OCI-LY1 (cell line): Measurements from ENCODE around the gene SNX32.

Experiments
- H2AFZ ChIP-seq: fragments of 200-600 bp; sonication (generic), shearing (Covaris generic); 2 replicates; pipeline ENCODE4 v1.6.0; 2014; ENCODE audit warnings: antibody characterized with exemption, mild to moderate bottlenecking, low read length
- H3F3A ChIP-seq: fragments of 200-600 bp; sonication (generic), shearing (Covaris generic); 2 replicates; pipeline ENCODE4 v1.6.0; 2014; ENCODE audit warnings: mild to moderate bottlenecking, antibody characterized with exemption, low read length, moderate library complexity; ENCODE audit not compliant: insufficient read depth
- H3K27ac ChIP-seq: fragments of 200-600 bp; sonication (generic); 2 replicates; pipeline ENCODE4 v1.5.1; 2014; ENCODE audit warnings: low read length, mixed run types, mild to moderate bottlenecking, low read depth; ENCODE audit not compliant: poor library complexity, severe bottlenecking
- H3K27me3 ChIP-seq: fragments of 200-600 bp; sonication (generic); 2 replicates; pipeline ENCODE4 v1.6.0; 2014; ENCODE audit warnings: antibody characterized with exemption, mild to moderate bottlenecking, low read length, moderate library complexity; ENCODE audit not compliant: insufficient read depth
- H3K36me3 ChIP-seq: fragments of 200-600 bp; sonication (generic); 2 replicates; pipeline ENCODE4 v1.6.1; 2014; ENCODE audit warnings: mild to moderate bottlenecking, antibody characterized with exemption, low read length, moderate library complexity, mixed read lengths; ENCODE audit not compliant: insufficient read depth
- H3K4me1 ChIP-seq: fragments of 200-600 bp; sonication (generic); 2 replicates; pipeline ENCODE4 v1.5.1; 2014; ENCODE audit warnings: mild to moderate bottlenecking, low read length, moderate library complexity; ENCODE audit not compliant: insufficient read depth, severe bottlenecking
- H3K4me2 ChIP-seq: fragments of 200-600 bp; sonication (generic), shearing (Covaris generic); 2 replicates; pipeline ENCODE4 v1.6.1; 2014; ENCODE audit warnings: low read length
- H3K4me3 ChIP-seq: fragments of 200-600 bp; sonication (generic); 2 replicates; pipeline ENCODE4 v1.5.1; 2014; ENCODE audit warnings: low read length, low read depth, mild to moderate bottlenecking, mixed read lengths; ENCODE audit not compliant: poor library complexity, severe bottlenecking
- H3K79me2 ChIP-seq: fragments of 200-600 bp; shearing (Covaris generic); 2 replicates; pipeline ENCODE4 v1.6.1; 2016; ENCODE audit warnings: mixed run types, low read length, mixed read lengths; ENCODE audit not compliant: insufficient read depth
- H3K9ac ChIP-seq: fragments of 200-600 bp; sonication (generic), shearing (Covaris generic); 2 replicates; pipeline ENCODE4 v1.6.1; 2014; ENCODE audit warnings: mild to moderate bottlenecking, low read length, mixed read lengths
- H3K9me2 ChIP-seq: fragments of 200-600 bp; sonication (generic), shearing (Covaris generic); 2 replicates; pipeline ENCODE4 v1.6.1; 2014; ENCODE audit warnings: low read depth, mild to moderate bottlenecking, low read length, mixed read lengths
- H3K9me3 ChIP-seq: fragments of 200-600 bp; shearing (Covaris generic); 2 replicates; pipeline ENCODE4 v1.6.1; 2014; ENCODE audit warnings: low read length, mixed read lengths
- H4K20me1 ChIP-seq: fragments of 200-600 bp; sonication (generic), shearing (Covaris generic); 2 replicates; pipeline ENCODE4 v1.6.0; 2016; ENCODE audit warnings: mild to moderate bottlenecking, low read length; ENCODE audit not compliant: insufficient read depth
- EZH2 ChIP-seq: fragments of 200-600 bp; sonication (generic), shearing (Covaris generic); IDR thresholded peaks from 2 replicates; pipeline ENCODE4 v1.8.0; 2017; ENCODE audit warnings: borderline replicate concordance, mixed run types, mild to moderate bottlenecking, antibody characterized with exemption, low read length, moderate library complexity, mixed read lengths
- TF ChIP-seq, protein P1 (sequence below): fragments of 200-600 bp; sonication (generic), shearing (Covaris generic); IDR thresholded peaks from 2 replicates; pipeline ENCODE4 v1.5.1; 2017; ENCODE audit warnings: mild to moderate bottlenecking, antibody characterized with exemption, low read length, moderate library complexity, mixed read lengths

The SNX32 gene

DNA sequence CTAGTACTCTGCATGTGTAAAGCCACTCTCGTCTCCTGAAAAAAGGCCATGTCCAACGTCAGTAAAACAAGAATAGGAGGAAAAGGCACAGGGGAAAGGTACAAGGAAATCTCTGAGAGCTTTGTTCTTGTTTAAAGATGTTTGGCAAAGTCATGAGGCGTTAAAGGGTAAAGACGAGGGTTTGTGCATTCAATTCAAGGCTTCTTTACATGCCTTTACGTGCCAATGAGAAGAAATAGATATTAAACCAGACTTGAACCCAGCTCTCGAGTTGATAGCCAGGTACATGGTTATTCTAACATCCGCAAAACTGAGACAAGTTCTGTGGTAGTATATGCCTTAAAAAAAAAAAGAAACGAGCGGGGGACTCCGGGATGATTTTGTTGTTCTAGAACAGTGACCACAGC lies 24.9 kb downstream of the SNX32 start:
- no peaks in the 10 kb centered on the region for H3K27me3 ChIP-seq
- TF ChIP-seq EZH2 = no peak
- TF ChIP-seq, protein P1, sequence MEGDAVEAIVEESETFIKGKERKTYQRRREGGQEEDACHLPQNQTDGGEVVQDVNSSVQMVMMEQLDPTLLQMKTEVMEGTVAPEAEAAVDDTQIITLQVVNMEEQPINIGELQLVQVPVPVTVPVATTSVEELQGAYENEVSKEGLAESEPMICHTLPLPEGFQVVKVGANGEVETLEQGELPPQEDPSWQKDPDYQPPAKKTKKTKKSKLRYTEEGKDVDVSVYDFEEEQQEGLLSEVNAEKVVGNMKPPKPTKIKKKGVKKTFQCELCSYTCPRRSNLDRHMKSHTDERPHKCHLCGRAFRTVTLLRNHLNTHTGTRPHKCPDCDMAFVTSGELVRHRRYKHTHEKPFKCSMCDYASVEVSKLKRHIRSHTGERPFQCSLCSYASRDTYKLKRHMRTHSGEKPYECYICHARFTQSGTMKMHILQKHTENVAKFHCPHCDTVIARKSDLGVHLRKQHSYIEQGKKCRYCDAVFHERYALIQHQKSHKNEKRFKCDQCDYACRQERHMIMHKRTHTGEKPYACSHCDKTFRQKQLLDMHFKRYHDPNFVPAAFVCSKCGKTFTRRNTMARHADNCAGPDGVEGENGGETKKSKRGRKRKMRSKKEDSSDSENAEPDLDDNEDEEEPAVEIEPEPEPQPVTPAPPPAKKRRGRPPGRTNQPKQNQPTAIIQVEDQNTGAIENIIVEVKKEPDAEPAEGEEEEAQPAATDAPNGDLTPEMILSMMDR = no peak
- peaks cover 32% of the 10 kb centered on the region for H3K4me1 ChIP-seq
- peaks cover 64% of the 10 kb centered on the region for H3K36me3 ChIP-seq
- H3K79me2 ChIP-seq = peaks cover 23% of the 10 kb centered on the region
- peak overlapping the region; percentile 86 for H3K9ac ChIP-seq
- H3K27ac ChIP-seq = peak overlapping the region; percentile 94
- no peaks in the 10 kb centered on the region for H3K9me2 ChIP-seq
- peak overlapping the region; percentile 99 for H3K4me3 ChIP-seq
- peak overlapping the region; percentile 88 for H3K4me2 ChIP-seq
- 0 out of 2 replicates have a peak, but pooled peaks cover 5% of the 10 kb centered on the region for H3F3A ChIP-seq
- H2AFZ ChIP-seq = no peak overlapping the region
- no peaks in the 10 kb centered on the region for H3K9me3 ChIP-seq
- H4K20me1 ChIP-seq = peaks cover 5% of the 10 kb centered on the region; the same call in 1 of the 2 replicates

GRCh38 chr11:65859095-65859811 lies 25.5 kb downstream of the SNX32 start:
- Histone ChIP-seq H3K9ac (peak overlapping the region; percentile 87), H3K4me1 (peaks cover 32% of the 10 kb centered on the region), H2AFZ (no peak overlapping the region), H3K9me3 (no peaks in the 10 kb centered on the region), H3F3A (0 out of 2 replicates have a peak, but pooled peaks cover 5% of the 10 kb centered on the region), H4K20me1 (peaks cover 5% of the 10 kb centered on the region; the same call in 1 of the 2 replicates), H3K4me2 (peak overlapping the region; percentile 88), H3K79me2 (peaks cover 23% of the 10 kb centered on the region), H3K36me3 (peaks cover 64% of the 10 kb centered on the region), H3K4me3 (peak overlapping the region; percentile 99), H3K27me3 (no peaks in the 10 kb centered on the region), H3K9me2 (no peaks in the 10 kb centered on the region), H3K27ac (peak overlapping the region; percentile 94)
- no peak for TF ChIP-seq EZH2
- TF ChIP-seq, protein P1 = no peak

- no peaks in the 10 kb centered on the region for H3K9me2 ChIP-seq
- H3K4me2 ChIP-seq = peak overlapping the region; percentile 82
Measured at GRCh38 chr11:65859812-65860277, 26.1 kb downstream of the SNX32 start.

More at GRCh38 chr11:65859812-65860277, 26.1 kb downstream of the SNX32 start:
- TF ChIP-seq, protein P1 = no peak
- no peak for TF ChIP-seq EZH2
- Histone ChIP-seq H3K79me2 (peaks cover 23% of the 10 kb centered on the region), H3K4me1 (peaks cover 32% of the 10 kb centered on the region), H3F3A (0 out of 2 replicates have a peak, but pooled peaks cover 5% of the 10 kb centered on the region), H4K20me1 (peaks cover 5% of the 10 kb centered on the region; the same call in 1 of the 2 replicates), H2AFZ (no peak overlapping the region), H3K36me3 (peaks cover 64% of the 10 kb centered on the region), H3K27ac (peak overlapping the region; percentile 94), H3K27me3 (no peaks in the 10 kb centered on the region), H3K4me3 (peak overlapping the region; percentile 99), H3K9me3 (no peaks in the 10 kb centered on the region), H3K9ac (peak overlapping the region; percentile 87)
